OCI-LY7 (cell line): ENCODE results near the gene ALDH1L1. TPM values are rescaled to one million over a fixed set of nuclear protein-coding genes. Genes with fewer than 3 reads are reported as not detected.

ENCODE experiments used
- BruUV-seq: library from RNA; stranded (reverse); fragments of 400-500 nt; replicated peaks from 2 replicates; lab custom pipeline; 2021; lab: Mats Ljungman, UMichigan
- CTCF ChIA-PET: fragments of 300-600 bp; sonication (Branson Sonifier 250); formaldehyde crosslinking; loops from one replicate; lab custom pipeline; 2022; ENCODE audit warnings: antibody characterized with exemption; ENCODE audit not compliant: unreplicated experiment; lab: Charles Lee
- POLR2A ChIA-PET: fragments of 300-600 bp; sonication (Branson Sonifier 250); formaldehyde crosslinking; loops from one replicate; lab custom pipeline; 2022; ENCODE audit warnings: antibody characterized with exemption; lab: Charles Lee
- DNase-seq: peaks from one replicate; pipeline ENCODE4 v3.0.0-alpha.2; 2015; ENCODE audit warnings: low spot score
- H2AFZ ChIP-seq: fragments of 200-600 bp; sonication (generic), shearing (Covaris generic); 2 replicates; pipeline ENCODE4 v1.6.1; 2014; ENCODE audit warnings: mild to moderate bottlenecking, antibody characterized with exemption, low read length, moderate library complexity
- H3K27ac ChIP-seq: fragments of 200-600 bp; sonication (generic); 2 replicates; pipeline ENCODE4 v1.5.1; 2014; ENCODE audit warnings: mixed run types, low read depth, mild to moderate bottlenecking, moderate library complexity, low read length, inconsistent platforms; ENCODE audit not compliant: poor library complexity, severe bottlenecking
- H3K36me3 ChIP-seq: fragments of 200-600 bp; sonication (generic); 2 replicates; pipeline ENCODE4 v1.6.1; 2014; ENCODE audit warnings: mild to moderate bottlenecking, antibody characterized with exemption, low read length, moderate library complexity, mixed read lengths; ENCODE audit not compliant: insufficient read depth
- H3K4me1 ChIP-seq: fragments of 200-600 bp; sonication (generic); 2 replicates; pipeline ENCODE4 v1.5.1; 2014; ENCODE audit warnings: mild to moderate bottlenecking, low read length; ENCODE audit not compliant: insufficient read depth, poor library complexity, severe bottlenecking
- H3K4me2 ChIP-seq: fragments of 200-600 bp; sonication (generic); 2 replicates; pipeline ENCODE4 v1.6.1; 2014; ENCODE audit warnings: mild to moderate bottlenecking, low read length
- H3K4me3 ChIP-seq: fragments of 200-600 bp; sonication (generic); 2 replicates; pipeline ENCODE4 v1.5.1; 2014; ENCODE audit warnings: mild to moderate bottlenecking, low read depth, low read length; ENCODE audit not compliant: poor library complexity, severe bottlenecking
- H3K79me2 ChIP-seq: fragments of 200-600 bp; sonication (generic); 2 replicates; pipeline ENCODE4 v1.6.1; 2016; ENCODE audit warnings: low read depth, mild to moderate bottlenecking, low read length, moderate library complexity, mixed read lengths; ENCODE audit not compliant: insufficient read depth
- H3K9me2 ChIP-seq: fragments of 200-600 bp; sonication (generic); 2 replicates; pipeline ENCODE4 v1.6.1; 2016; ENCODE audit warnings: mild to moderate bottlenecking, low read length, mixed read lengths; ENCODE audit not compliant: insufficient read depth
- H3K9me3 ChIP-seq: fragments of 200-600 bp; sonication (generic); 2 replicates; pipeline ENCODE4 v1.6.1; 2014; ENCODE audit warnings: mild to moderate bottlenecking, mixed run types, low read length, mixed read lengths
- H4K20me1 ChIP-seq: fragments of 200-600 bp; sonication (generic); 2 replicates; pipeline ENCODE4 v1.6.1; 2014; ENCODE audit warnings: mild to moderate bottlenecking, antibody characterized with exemption, low read length, moderate library complexity, mixed read lengths; ENCODE audit not compliant: insufficient read depth
- EZH2phosphoT487 ChIP-seq: fragments of 200-600 bp; sonication (generic); IDR thresholded peaks from 2 replicates; pipeline ENCODE4 v1.6.1; 2018; ENCODE audit warnings: low read depth, borderline replicate concordance, mild to moderate bottlenecking, mixed run types, antibody characterized with exemption, low read length, moderate library complexity, mixed read lengths
- intact Hi-C: fragments of 100-400 bp; cut with micrococcal nuclease; formaldehyde crosslinking; loops from one replicate; pipeline ENCODE4 v1.10.0; 2022; ENCODE audit not compliant: unreplicated experiment
- total RNA-seq, 2 experiments: library from RNA; depleted of rRNA in 1 of 2; stranded (reverse); fragments of >200 nt in 1 of 2; shearing (Covaris generic) in 1 of 2; gene quantifications; 2 replicates each; pipeline ENCODE4 v1.2.3, GENCODE V29; 2014 to 2022
- TF ChIP-seq, protein P1 (sequence below): fragments of 200-600 bp; sonication (generic); conservative IDR thresholded peaks from 2 replicates; pipeline ENCODE4 v1.5.1; 2014; ENCODE audit warnings: mild to moderate bottlenecking, antibody characterized with exemption, low read length, moderate library complexity, mixed read lengths

ALDH1L1 gene
- total RNA-seq, 2 experiments from 2014 or later = not detected

GRCh38 chr3:126104742-126105605 is 75.4 kb downstream of the ALDH1L1 start:
- H3K79me2 ChIP-seq = no peaks in the 10 kb centered on the region
- intact Hi-C loops = no loop called here
- DNase-seq = no peak
- H3K9me3 ChIP-seq = no peaks in the 10 kb centered on the region
- BruUV-seq = no TSS peak
- H3K4me3 ChIP-seq = no peak overlapping the region
- no peaks in the 10 kb centered on the region for H3K36me3 ChIP-seq
- no peaks in the 10 kb centered on the region for H3K4me1 ChIP-seq
- no peaks in the 10 kb centered on the region for H4K20me1 ChIP-seq
- no peaks in the 10 kb centered on the region for H3K9me2 ChIP-seq
- POLR2A ChIA-PET = no interaction called here
- no peak for TF ChIP-seq EZH2phosphoT487
- TF ChIP-seq, protein P1, sequence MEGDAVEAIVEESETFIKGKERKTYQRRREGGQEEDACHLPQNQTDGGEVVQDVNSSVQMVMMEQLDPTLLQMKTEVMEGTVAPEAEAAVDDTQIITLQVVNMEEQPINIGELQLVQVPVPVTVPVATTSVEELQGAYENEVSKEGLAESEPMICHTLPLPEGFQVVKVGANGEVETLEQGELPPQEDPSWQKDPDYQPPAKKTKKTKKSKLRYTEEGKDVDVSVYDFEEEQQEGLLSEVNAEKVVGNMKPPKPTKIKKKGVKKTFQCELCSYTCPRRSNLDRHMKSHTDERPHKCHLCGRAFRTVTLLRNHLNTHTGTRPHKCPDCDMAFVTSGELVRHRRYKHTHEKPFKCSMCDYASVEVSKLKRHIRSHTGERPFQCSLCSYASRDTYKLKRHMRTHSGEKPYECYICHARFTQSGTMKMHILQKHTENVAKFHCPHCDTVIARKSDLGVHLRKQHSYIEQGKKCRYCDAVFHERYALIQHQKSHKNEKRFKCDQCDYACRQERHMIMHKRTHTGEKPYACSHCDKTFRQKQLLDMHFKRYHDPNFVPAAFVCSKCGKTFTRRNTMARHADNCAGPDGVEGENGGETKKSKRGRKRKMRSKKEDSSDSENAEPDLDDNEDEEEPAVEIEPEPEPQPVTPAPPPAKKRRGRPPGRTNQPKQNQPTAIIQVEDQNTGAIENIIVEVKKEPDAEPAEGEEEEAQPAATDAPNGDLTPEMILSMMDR = no peak
- no peak overlapping the region for H2AFZ ChIP-seq
- H3K4me2 ChIP-seq = no peak overlapping the region
- CTCF ChIA-PET = no interaction called here
- no peak overlapping the region for H3K27ac ChIP-seq

- CTCF ChIA-PET = no interaction called here
- Histone ChIP-seq H3K4me3 (no peak overlapping the region), H2AFZ (no peak overlapping the region), H3K9me3 (no peaks in the 10 kb centered on the region), H3K27ac (no peak overlapping the region), H3K79me2 (no peaks in the 10 kb centered on the region), H4K20me1 (no peaks in the 10 kb centered on the region), H3K36me3 (no peaks in the 10 kb centered on the region), H3K9me2 (no peaks in the 10 kb centered on the region), H3K4me1 (no peaks in the 10 kb centered on the region), H3K4me2 (no peak overlapping the region)
- no peak for DNase-seq
- intact Hi-C loops = no loop called here
- POLR2A ChIA-PET = no interaction called here
- TF ChIP-seq, protein P1 = no peak; the same call in 1 of the 2 replicates
- TF ChIP-seq EZH2phosphoT487 = no peak
- no TSS peak for BruUV-seq
Observed at GRCh38 chr3:126104028-126104635, 76.3 kb downstream of the ALDH1L1 start.
